Loucy (cell line): ENCODE measurements around the gene ARHGAP4.

Source experiments
- H2AFZ ChIP-seq: fragments of 200-600 bp; sonication (generic); 2 replicates; pipeline ENCODE4 v1.6.0; 2016; ENCODE audit warnings: antibody characterized with exemption, mild to moderate bottlenecking, low read length, moderate library complexity
- H3F3A ChIP-seq: fragments of 200-600 bp; 2 replicates; pipeline ENCODE4 v1.6.0; 2016; ENCODE audit warnings: antibody characterized with exemption, low read depth, mild to moderate bottlenecking
- H3K27me3 ChIP-seq: fragments of 200-600 bp; sonication (generic); 2 replicates; pipeline ENCODE4 v1.6.1; 2014; ENCODE audit warnings: low read length, mild to moderate bottlenecking; ENCODE audit not compliant: insufficient read depth, poor library complexity, severe bottlenecking
- H3K36me3 ChIP-seq: fragments of 200-600 bp; sonication (generic); 2 replicates; pipeline ENCODE4 v1.6.1; 2016; ENCODE audit warnings: low read length; ENCODE audit not compliant: insufficient read depth
- H3K4me1 ChIP-seq: fragments of 200-600 bp; sonication (generic); 2 replicates; pipeline ENCODE4 v1.5.1; 2014; ENCODE audit warnings: low read length, mild to moderate bottlenecking; ENCODE audit not compliant: insufficient read depth, poor library complexity, severe bottlenecking
- H3K4me2 ChIP-seq: fragments of 200-600 bp; sonication (generic); 2 replicates; pipeline ENCODE4 v1.6.0; 2014; ENCODE audit warnings: antibody characterized with exemption, low read length, low read depth, mild to moderate bottlenecking; ENCODE audit not compliant: poor library complexity, severe bottlenecking
- H3K4me3 ChIP-seq: fragments of 200-600 bp; sonication (generic); 2 replicates; pipeline ENCODE4 v1.5.1; 2014; ENCODE audit warnings: low read length, mild to moderate bottlenecking, mixed read lengths; ENCODE audit not compliant: poor library complexity, severe bottlenecking
- H3K79me2 ChIP-seq: fragments of 200-600 bp; sonication (generic); 2 replicates; pipeline ENCODE4 v1.6.1; 2014; ENCODE audit warnings: low read length; ENCODE audit not compliant: insufficient read depth
- H3K9ac ChIP-seq: fragments of 200-600 bp; sonication (generic); 2 replicates; pipeline ENCODE4 v1.6.0; 2014; ENCODE audit warnings: mild to moderate bottlenecking, low read depth, low read length, moderate library complexity; ENCODE audit not compliant: poor library complexity, severe bottlenecking
- H3K9me2 ChIP-seq: fragments of 200-600 bp; sonication (generic); replicated peaks from 2 replicates; pipeline ENCODE4 v1.6.1; 2016; ENCODE audit warnings: low read depth, low read length, mixed read lengths
- H3K9me3 ChIP-seq: fragments of 200-600 bp; sonication (generic); 2 replicates; pipeline ENCODE4 v1.6.1; 2014; ENCODE audit warnings: mild to moderate bottlenecking, antibody characterized with exemption, low read length, low read depth; ENCODE audit not compliant: insufficient read depth
- H4K20me1 ChIP-seq: fragments of 200-600 bp; sonication (generic); 2 replicates; pipeline ENCODE4 v1.6.0; 2014; ENCODE audit warnings: antibody characterized with exemption, low read length, mild to moderate bottlenecking; ENCODE audit not compliant: insufficient read depth, poor library complexity, severe bottlenecking
- EZH2phosphoT487 ChIP-seq: fragments of 200-600 bp; IDR thresholded peaks from 2 replicates; pipeline ENCODE4 v1.6.1; 2018; ENCODE audit warnings: antibody characterized with exemption, mild to moderate bottlenecking, moderate library complexity, borderline replicate concordance
- TF ChIP-seq, protein P1 (sequence below): fragments of 200-600 bp; sonication (generic); conservative IDR thresholded peaks from 2 replicates; pipeline ENCODE4 v1.5.1; 2014; ENCODE audit warnings: mild to moderate bottlenecking, antibody characterized with exemption, low read length

Gene ARHGAP4

DNA sequence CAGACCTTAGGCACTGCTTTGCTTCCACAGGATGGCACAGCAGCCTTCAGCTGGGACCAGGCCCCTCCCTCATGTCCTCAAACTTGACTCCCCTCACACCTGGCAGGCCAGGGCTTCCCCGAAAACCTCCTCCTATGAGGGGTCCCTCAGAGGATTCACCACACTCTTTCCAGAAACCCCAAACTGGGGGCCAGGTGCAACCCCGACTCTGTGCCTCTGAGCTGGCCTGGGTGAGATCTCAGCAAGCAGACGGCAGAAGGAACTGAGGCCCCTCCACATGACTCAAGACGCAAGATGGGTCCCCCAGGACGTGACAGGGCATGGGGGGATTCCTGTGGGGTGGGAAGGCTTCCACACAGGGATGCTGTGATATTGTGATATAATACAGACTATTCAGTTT lies 39.3 kb upstream of the ARHGAP4 start:
- Histone ChIP-seq H3K4me3 (peak overlapping the region; percentile 96), H4K20me1 (peaks cover 72% of the 10 kb centered on the region)

DNA sequence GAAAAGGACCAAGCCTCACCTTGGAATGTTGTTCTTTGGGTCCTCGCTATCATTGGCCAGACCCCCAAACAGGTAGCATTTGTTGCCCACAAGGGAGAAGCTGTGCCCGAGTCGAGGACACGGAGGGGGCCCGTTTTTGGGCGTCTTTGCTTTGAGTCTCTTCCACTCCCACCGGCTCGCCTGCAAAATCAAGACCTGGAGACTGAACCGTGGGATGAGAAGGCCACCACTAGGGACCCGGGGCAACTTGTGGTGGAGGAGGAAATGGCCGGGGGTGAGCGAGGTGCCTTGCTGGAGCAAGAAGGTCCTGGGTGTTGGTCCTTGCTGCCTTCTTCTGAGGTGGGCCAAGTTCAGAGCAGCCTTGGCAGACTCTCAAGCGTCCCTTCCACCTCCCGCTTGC lies 38.0 kb upstream of the ARHGAP4 start:
- H3K27me3 ChIP-seq = no peaks in the 10 kb centered on the region
- H4K20me1 ChIP-seq = peaks cover 63% of the 10 kb centered on the region
- no peaks in the 10 kb centered on the region for H3K9me3 ChIP-seq
- no peak overlapping the region for H3K4me2 ChIP-seq
- H3K9me2 ChIP-seq = no peaks in the 10 kb centered on the region
- H3K36me3 ChIP-seq = peaks cover 55% of the 10 kb centered on the region; the same call in 1 of the 2 replicates
- no peak overlapping the region for H2AFZ ChIP-seq
- no peak overlapping the region for H3K4me3 ChIP-seq
- TF ChIP-seq, protein P1, sequence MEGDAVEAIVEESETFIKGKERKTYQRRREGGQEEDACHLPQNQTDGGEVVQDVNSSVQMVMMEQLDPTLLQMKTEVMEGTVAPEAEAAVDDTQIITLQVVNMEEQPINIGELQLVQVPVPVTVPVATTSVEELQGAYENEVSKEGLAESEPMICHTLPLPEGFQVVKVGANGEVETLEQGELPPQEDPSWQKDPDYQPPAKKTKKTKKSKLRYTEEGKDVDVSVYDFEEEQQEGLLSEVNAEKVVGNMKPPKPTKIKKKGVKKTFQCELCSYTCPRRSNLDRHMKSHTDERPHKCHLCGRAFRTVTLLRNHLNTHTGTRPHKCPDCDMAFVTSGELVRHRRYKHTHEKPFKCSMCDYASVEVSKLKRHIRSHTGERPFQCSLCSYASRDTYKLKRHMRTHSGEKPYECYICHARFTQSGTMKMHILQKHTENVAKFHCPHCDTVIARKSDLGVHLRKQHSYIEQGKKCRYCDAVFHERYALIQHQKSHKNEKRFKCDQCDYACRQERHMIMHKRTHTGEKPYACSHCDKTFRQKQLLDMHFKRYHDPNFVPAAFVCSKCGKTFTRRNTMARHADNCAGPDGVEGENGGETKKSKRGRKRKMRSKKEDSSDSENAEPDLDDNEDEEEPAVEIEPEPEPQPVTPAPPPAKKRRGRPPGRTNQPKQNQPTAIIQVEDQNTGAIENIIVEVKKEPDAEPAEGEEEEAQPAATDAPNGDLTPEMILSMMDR = no peak
- no peak for TF ChIP-seq EZH2phosphoT487
- H3F3A ChIP-seq = no peaks in the 10 kb centered on the region
- peaks cover 12% of the 10 kb centered on the region for H3K4me1 ChIP-seq
- peaks cover 82% of the 10 kb centered on the region for H3K79me2 ChIP-seq
- H3K9ac ChIP-seq = no peak overlapping the region

More for the DNA sequence above, 39.3 kb upstream of the ARHGAP4 start:
- H3F3A ChIP-seq = no peaks in the 10 kb centered on the region
- H3K9me2 ChIP-seq = no peaks in the 10 kb centered on the region
- no peak overlapping the region for H2AFZ ChIP-seq
- H3K27me3 ChIP-seq = peaks cover 6% of the 10 kb centered on the region
- H3K9me3 ChIP-seq = no peaks in the 10 kb centered on the region
- H3K4me2 ChIP-seq = peak overlapping the region; percentile 97
- TF ChIP-seq, protein P1 = no peak
- TF ChIP-seq EZH2phosphoT487 = no peak
- H3K36me3 ChIP-seq = peaks cover 42% of the 10 kb centered on the region; the same call in 1 of the 2 replicates
- peaks cover 94% of the 10 kb centered on the region for H3K79me2 ChIP-seq
- peaks cover 12% of the 10 kb centered on the region for H3K4me1 ChIP-seq
- H3K9ac ChIP-seq = no peak overlapping the region

DNA sequence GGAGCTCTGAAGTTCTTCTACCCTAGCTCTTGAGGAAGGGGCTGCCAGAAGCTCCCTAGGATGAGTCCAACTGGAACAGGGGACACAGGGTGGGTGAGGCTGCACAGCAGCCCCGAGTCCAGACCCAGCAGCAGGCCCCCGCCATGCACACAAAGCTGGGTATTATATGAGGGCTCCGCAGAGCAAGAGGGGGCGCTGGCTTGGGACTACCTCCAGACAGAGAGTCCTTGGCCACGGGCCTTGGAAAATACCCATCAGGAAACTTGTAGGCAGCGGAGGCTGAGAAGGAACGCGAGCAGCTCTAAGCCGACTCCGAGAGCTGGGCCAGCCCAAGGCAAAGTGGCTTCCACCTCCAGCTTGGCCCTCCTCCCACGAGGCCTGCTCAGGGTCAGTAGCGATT lies 37.5 kb upstream of the ARHGAP4 start:
- Histone ChIP-seq H3K36me3 (peaks cover 61% of the 10 kb centered on the region; the same call in 1 of the 2 replicates), H3K4me2 (no peak overlapping the region), H3K27me3 (no peaks in the 10 kb centered on the region), H3F3A (no peaks in the 10 kb centered on the region), H4K20me1 (peaks cover 58% of the 10 kb centered on the region), H3K9ac (no peak overlapping the region), H2AFZ (no peak overlapping the region), H3K4me1 (peaks cover 12% of the 10 kb centered on the region), H3K9me3 (no peaks in the 10 kb centered on the region), H3K4me3 (no peak overlapping the region), H3K79me2 (peaks cover 77% of the 10 kb centered on the region), H3K9me2 (no peaks in the 10 kb centered on the region)
- TF ChIP-seq, protein P1 = no peak
- TF ChIP-seq EZH2phosphoT487 = no peak
